Gastrocnemius medialis (tissue), 4 donors: Measurements from ENCODE around the gene BNC2.

Experiments
- CTCF ChIP-seq, 5 experiments: fragments of 450-650 bp in 3 of 5; fragments of 200-600 bp in 2 of 5; sonication (generic) in 2 of 5; IDR thresholded peaks in 4 of 5; conservative IDR thresholded peaks in 1 of 5; 1 replicate in 4 of 5; 2 replicates in 1 of 5; pipeline ENCODE4 v1.5.1; 2016 to 2019; ENCODE audit warnings: antibody characterized with exemption in 5 of 5, mild to moderate bottlenecking in 3 of 5, moderate library complexity in 3 of 5
- POLR2A ChIP-seq, 2 donors: fragments of 450-650 bp; IDR thresholded peaks; one replicate each; pipeline ENCODE4 v1.6.1; 2017; ENCODE audit warnings: antibody characterized with exemption in 2 of 2, mild to moderate bottlenecking in 2 of 2, moderate library complexity in 2 of 2

- TF ChIP-seq CTCF (IDR thresholded peaks at IDR 0.05 in 4 of 5, conservative IDR thresholded peaks at IDR 0.05 in 1 of 5): no peak
- TF ChIP-seq POLR2A (IDR thresholded peaks at IDR 0.05): no peak
Observed at GRCh38 chr9:16610538-16610937, 259.9 kb downstream of the BNC2 start.
